Neural cell (in vitro differentiated cells): Measurements from ENCODE around the gene C20orf202.

Experiments
- CTCF ChIP-seq: fragments of 450-650 bp; IDR thresholded peaks from 2 replicates; pipeline ENCODE4 v1.5.1; 2014; ENCODE audit warnings: antibody characterized with exemption, mild to moderate bottlenecking, moderate library complexity; ENCODE audit not compliant: poor library complexity, severe bottlenecking
- EP300 ChIP-seq: fragments of 450-650 bp; conservative IDR thresholded peaks from 2 replicates; pipeline ENCODE4 v1.6.1; 2014; ENCODE audit warnings: antibody characterized with exemption, mild to moderate bottlenecking, moderate library complexity; ENCODE audit not compliant: poor library complexity, severe bottlenecking
- EZH2 ChIP-seq: fragments of 200-600, 300-800 bp; shearing (Covaris generic), sonication (generic); IDR thresholded peaks from 2 replicates; pipeline ENCODE4 v1.6.1; 2014; ENCODE audit warnings: antibody characterized with exemption, low read length, borderline replicate concordance, mild to moderate bottlenecking; ENCODE audit not compliant: insufficient read depth, poor library complexity, severe bottlenecking
- POLR2AphosphoS5 ChIP-seq: IDR thresholded peaks from 2 replicates; pipeline ENCODE4 v1.6.1; 2012
- RAD21 ChIP-seq: fragments of 450-650 bp; conservative IDR thresholded peaks from 2 replicates; pipeline ENCODE4 v1.6.1; 2014; ENCODE audit warnings: antibody characterized with exemption, mild to moderate bottlenecking, moderate library complexity
- REST ChIP-seq: IDR thresholded peaks from 2 replicates; pipeline ENCODE4 v1.6.1; 2012; ENCODE audit warnings: borderline replicate concordance
- SMC3 ChIP-seq: fragments of 450-650 bp; conservative IDR thresholded peaks from 2 replicates; pipeline ENCODE4 v1.6.1; 2014; ENCODE audit warnings: antibody characterized with exemption, mild to moderate bottlenecking, moderate library complexity; ENCODE audit not compliant: poor library complexity
- TAF1 ChIP-seq: IDR thresholded peaks from 2 replicates; pipeline ENCODE4 v1.6.1; 2012; ENCODE audit warnings: low read depth

GRCh38 chr20:1255675-1256074 lies 52.4 kb downstream of the C20orf202 start:
- TF ChIP-seq SMC3 (no peak), CTCF (no peak), EP300 (no peak), REST (no peak), POLR2AphosphoS5 (no peak), EZH2 (no peak), TAF1 (no peak), RAD21 (no peak)
